Hippocampal formation (tissue), 2 donors: Measurements from ENCODE around the gene DRICH1.
"Not testable (repeated sequence)": the region's sequence is repeated elsewhere in the genome, so short reads cannot be mapped to it uniquely, and the experiment has no call there.

Source experiments
- DNase-seq, 2 donors: peaks; one replicate each; lab custom pipeline; 2025; lab: John Stamatoyannopoulos, UW

Gene DRICH1

DNA sequence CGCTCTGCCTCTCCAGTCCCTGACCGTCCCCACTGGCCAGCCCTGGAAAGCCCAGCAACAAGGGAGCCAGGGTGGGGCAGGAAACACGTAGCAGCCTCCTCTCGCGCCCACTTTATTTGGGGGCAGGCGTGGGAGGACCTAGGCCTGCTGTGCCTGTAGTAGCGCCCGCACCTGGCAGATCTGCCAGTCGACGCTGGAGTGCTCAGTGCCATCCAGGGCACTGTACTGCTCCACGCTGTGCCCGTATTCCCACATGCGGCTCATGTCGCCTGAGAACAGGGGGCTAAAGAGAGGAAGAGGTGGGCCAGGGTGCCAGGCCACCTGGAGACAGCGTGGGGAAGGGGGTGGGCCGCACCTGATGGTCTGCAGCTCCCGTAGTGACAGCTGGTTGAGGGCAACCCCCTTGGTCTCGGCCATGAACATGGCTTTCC is 17.0 kb upstream of the DRICH1 start:
- no peak for DNase-seq

DNA sequence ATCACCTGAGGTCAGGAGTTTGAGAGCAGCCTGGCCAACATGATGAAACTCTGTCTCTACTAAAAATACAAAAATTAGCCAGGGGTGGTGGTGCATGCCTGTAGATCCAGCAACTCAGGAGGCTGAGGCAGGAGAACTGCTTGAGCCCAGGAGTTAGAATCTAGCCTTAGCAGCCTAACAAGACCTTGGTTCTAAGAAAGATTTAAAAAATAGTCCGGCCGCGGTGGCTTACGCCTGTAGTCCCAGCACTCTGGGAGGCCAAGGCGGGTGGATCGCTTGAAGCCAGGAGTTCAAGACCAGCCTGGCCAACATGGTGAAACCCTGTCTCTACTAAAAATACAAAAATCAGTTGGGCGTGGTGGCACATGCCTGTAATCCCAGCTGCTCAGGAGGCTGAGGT is 14.4 kb upstream of the DRICH1 start:
- not testable (repeated sequence) for DNase-seq

DNA sequence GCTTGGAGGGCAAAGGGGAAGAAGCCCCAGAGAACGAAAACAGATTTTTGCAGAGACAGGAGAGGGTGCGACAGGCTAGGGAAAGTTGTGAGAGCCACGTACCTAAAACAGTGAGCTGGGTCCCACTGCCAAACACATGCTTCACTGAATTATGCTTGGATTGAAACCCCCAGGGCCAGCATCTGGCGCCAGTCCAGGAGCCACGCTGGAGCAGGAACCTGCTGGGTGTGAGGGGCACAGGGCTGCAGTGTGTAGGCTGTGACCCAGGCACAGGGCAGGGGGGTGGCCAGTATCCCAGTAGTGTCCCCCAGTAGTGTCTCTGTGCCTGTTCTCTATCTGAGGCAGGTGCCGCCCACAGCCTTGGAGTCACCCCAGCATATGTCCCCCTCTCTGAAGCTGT is 8.1 kb upstream of the DRICH1 start:
- DNase-seq = not testable (repeated sequence)

DNA sequence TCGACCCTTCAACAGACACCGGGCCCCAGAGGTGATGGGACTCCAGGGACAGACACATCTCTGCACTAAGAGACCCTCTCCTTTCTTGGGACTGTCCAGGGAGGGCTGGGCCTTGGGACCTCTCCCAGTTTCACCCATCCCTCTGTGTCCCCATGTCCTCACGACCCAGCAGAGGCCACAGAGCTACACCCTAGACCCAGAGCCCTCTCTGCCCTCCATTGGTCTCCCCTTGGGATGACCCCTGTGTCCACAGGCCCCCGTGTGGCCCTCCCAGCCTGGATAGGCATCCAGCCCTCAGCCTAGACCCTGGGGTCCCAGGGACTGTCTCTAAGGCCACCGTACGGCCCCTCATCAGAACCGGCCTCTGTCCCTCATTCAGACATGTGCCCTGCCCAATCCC is 7.5 kb upstream of the DRICH1 start:
- DNase-seq = no peak

DNA sequence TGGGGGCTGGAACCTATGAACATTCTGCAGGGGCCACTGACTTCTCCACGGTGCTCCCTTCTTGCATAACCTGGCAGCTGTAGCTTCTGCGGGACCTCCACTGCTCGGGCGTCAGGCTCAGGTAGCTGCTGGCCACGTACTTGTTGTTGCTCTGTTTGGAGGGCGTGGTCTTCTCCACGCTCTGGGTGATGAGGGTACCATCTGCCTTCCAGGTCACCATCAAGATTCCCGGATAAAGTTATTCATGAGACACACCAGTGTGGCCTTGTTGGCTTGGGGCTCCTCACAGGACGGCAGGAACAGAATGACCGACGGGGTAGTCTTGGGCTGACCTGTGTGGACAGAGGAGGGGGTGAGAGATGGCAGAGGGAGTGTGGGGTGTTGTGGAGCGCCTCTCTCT is 6.5 kb upstream of the DRICH1 start:
- no peak for DNase-seq

DNA sequence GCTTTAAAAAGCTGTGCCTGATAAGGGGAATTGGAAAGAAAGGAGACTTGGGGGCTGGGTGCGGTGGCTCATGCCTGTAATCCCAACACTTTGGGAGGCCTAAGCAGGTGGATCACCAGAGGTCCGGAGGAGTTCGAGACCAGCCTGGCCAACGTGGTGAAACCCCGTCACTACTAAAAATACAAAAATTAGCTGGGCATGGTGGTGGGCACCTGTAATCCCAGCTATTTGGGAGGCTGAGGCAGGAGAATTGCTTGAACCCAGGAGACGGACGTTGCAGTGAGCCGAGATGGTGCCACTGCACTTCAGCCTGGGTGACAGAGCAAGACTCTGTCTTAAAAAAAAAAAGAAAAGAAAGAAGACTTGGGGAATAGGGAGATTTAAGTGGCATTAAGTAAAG is 3.2 kb upstream of the DRICH1 start:
- not testable (repeated sequence) for DNase-seq

DNA sequence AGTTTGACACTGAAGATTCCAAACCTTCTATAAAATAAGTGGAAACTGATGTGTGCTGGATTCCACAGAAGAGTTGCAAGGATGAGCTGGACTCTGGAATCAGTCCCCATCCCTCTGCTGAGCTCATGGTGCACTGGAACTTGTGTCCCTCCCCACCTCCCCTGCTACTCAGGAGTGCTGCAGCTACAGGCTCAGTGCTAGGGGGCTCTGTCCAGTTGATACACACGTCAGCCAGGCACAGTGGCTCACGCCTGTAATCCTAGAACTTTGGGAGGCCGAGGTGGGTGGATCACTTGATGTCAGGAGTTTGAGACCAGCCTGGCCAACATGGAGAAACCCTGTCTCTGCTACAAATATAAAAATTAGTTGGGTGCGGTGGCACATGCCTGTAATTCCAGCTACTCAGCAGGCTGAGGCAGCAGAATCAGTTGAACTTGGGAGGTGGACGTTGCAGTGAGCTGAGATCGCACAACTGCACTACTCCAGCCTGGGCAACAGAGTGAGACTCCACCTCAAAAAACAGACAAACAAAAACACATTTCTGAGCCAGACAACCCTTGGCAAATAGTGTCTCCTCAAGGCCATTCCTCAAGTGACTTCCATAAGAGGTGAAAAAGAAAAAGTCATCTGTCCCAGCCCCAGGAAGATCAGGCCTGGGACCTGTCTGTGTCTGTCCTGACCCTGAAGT is 3.9 kb downstream of the DRICH1 start:
- not testable (repeated sequence) for DNase-seq

DNA sequence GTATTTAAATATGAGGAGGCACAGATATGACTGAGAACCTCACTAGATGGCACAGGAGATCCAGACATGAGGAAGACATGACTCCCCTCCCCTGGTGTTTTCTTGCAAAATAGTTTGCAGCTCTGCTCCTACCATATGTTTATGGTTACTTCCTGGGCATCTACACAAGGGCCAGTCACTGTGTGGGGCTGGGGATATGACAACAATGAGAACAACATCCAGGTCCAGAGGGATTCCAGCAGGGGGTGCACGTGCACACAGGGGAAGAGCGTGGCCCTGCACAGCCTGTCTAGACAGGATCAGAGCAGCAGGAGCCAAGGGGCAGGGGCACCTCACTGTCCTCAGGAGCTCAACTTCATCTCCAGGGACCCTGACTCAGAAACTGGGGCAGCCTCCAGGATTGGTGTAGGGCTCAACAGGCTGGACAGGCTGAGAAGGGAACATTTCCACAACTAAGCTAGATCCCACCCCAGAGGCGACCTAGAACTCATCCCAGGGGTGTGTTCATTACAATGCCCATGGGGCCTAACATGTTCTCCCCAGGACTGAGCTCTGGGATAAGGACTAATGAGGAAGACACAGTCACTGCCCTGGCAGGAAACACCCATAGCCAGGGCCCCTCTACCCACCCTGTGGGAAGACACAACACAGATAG is 4.6 kb downstream of the DRICH1 start:
- not testable (repeated sequence) for DNase-seq

DNA sequence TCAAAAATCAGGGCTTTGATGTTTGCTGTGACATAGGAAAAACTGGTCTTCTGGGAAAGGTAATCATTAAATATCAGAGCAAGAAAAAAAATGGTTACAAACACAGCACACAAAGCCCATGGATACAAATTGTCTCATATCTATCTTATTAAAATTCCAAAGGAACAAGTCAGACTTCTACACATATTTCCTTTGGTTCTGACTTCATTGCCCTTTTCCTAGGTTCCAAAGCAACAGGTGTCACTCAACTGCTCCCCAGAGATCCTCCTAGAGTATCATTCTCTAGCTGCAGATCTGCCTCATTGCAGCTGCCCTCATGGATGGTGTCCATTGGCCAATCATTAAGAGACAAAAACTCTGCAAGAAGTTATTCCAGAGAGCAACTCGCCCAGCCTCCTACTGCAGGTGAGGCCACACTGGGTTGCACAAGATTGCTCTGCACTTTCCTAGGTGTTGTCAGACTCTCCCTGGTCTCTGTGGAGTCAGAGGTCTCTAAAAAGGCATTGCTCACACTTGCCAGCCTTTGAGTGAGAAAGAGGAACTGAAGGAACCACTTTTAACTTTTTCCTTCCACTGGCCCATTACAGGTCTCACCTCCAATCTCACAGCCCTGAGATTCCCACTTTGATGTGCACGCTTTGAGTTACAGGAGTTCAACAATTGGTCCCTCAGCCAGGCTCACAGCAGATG is 5.7 kb downstream of the DRICH1 start:
- DNase-seq = no peak

DNA sequence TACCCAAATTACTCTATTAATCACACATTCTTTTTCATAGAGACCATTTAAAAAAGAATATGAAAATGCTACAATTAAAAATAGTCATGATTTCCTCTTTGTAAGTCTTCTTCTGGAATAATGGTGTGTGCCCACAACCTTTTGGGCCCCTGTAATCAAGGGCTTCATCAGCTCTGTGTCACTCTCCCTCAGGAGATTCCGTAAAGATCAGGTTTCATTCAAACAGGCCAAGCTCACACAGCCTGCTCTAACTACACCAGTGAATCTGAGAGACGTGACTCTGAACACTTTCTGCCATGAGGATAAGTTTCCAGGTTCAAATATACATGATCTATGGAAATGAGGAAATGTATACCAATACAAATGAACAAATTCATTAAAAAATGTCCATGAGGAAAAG is 9.5 kb downstream of the DRICH1 start:
- DNase-seq = no peak

DNA sequence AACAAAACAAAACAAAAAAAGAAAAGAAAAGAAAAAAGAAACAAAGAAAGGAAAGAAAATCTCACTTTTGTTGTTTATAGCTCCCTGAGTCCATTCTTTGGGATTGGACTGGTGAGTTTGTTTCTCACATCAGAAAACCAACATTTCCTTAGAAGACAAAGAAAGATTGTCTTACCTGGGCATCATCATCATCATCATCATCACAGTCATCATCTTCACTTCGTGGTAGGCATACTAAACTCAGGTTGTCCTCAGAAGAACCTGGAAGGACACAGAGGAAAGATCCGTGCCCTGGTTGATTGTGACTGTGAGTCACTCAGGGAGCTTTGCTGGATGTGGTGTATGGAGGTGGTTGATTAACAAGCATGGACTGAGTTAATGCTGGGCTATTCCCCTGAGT is 10.2 kb downstream of the DRICH1 start:
- DNase-seq = not testable (repeated sequence)

DNA sequence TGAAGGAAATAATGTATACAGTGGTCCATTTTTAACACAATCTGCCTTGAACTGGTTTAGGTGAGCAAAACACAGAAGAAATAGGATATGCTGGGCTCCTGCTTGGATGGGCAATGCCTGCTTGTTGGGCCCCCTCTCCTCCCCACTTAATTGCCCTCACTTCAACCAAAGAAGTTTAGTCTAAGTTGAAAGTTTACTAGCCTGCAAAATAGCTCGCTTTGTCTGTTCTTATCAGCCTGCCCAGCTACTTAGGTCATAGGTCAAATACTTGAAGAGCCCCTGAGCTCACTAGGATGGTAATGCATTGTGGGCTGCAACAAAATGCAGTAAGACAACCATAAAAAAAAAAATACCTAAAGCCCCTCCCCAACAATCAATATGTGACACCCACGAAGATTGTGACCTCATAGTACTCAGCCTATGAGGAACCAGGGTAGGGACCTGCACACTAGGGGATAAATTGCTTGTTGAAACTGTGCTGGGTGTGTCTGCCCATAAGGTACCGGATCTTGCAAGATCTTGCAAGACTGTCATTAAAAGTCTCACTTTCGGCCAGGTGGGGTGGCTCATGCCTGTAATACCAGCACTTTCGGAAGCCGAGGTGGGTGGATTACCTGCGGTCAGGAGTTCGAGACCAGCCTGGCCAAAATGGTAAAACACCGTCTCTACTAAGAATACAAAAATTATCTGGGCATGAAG is 10.9 kb downstream of the DRICH1 start:
- DNase-seq = no peak

DNA sequence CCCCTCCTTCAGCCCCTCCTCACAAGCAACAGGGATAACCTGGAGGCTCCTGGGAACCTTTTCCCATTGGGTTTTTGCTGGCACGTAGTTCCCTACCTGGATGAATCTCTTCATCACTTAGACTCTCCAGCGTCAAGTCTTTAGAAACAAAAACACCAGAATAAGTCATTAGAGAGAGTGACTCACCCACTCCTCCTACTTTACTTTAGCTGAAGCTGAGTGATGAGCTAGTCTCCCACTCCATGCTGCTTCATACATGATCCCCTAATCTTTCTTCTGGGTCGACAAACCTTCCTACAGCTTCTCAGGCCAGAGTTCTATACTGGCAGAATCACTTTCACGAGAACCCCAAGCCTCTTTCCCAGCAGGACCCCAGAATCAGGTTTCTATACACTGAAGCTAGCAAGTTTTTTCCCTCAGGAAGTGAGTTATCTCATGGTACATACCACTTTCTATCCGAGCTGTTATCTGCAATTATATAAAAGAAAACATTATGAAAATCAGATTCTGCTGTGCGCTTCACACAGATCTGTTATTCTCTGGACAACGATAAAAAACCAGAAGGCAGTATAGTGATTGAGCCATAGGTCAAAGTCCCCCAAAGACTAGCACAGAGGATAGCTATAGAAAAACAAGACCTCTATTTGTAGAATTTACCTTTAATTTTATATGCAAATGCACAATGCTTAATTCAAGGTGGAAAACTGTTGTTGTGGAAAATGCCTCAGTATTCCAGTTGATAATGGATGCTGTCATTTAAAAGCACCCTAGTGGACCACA is 18.7 kb downstream of the DRICH1 start:
- no peak for DNase-seq

DNA sequence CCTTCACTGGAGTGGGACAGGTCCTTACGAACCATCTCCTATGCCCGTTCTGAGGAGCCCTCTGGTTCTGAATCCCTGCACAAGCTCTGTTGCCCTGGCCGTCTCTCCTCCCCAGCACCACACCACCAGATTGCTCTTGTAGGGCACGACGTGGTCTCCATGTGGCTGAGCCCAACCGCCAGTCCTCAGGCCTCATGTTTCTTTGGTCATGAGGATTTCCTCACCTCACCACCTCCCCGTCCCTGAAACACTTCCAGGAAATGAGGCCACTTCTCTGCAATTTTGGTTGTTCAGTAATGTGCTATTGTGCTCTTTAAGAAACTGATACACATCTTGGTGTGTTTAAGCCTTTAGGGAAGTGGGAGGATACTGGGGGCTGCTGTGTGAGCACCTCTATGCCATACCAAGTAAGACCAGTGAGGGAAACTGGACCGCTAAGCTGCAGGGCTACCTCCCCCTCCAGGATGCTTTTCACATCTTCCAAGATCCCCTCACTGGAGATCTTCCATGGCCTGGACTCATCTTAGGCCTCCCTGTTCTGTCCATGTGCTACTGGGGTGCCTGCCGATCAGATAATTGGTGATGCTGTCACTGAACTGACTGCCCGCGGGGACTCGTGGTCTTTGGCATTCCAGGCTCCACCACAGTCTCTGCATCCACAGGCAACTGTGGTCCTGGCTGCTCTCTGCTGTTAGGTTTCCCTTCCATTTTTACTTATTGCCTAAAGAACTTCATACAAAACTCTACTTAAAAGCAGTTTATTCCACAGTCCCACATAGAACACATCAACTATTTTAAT is 21.9 kb downstream of the DRICH1 start:
- DNase-seq = no peak

DNA sequence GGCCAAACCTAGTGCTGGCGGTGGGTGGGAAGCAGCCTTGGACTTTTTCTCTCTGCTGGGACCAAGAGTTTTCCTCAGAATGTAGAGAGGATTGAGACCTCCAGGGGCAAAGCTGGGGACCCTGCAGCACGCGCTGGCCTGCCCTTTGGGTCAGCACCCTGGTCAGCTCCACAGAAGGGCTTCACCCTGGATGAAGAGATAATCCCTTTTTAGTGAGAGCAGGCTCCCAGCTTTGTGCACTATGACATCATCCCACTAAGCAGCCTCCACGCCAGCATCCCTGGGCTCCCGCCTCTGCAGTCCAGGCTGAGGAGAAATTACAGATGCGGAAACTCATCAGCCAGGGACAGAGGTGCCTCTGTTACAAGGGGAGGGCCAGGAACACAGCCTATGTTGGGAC is 23.5 kb downstream of the DRICH1 start:
- DNase-seq = no peak

DNA sequence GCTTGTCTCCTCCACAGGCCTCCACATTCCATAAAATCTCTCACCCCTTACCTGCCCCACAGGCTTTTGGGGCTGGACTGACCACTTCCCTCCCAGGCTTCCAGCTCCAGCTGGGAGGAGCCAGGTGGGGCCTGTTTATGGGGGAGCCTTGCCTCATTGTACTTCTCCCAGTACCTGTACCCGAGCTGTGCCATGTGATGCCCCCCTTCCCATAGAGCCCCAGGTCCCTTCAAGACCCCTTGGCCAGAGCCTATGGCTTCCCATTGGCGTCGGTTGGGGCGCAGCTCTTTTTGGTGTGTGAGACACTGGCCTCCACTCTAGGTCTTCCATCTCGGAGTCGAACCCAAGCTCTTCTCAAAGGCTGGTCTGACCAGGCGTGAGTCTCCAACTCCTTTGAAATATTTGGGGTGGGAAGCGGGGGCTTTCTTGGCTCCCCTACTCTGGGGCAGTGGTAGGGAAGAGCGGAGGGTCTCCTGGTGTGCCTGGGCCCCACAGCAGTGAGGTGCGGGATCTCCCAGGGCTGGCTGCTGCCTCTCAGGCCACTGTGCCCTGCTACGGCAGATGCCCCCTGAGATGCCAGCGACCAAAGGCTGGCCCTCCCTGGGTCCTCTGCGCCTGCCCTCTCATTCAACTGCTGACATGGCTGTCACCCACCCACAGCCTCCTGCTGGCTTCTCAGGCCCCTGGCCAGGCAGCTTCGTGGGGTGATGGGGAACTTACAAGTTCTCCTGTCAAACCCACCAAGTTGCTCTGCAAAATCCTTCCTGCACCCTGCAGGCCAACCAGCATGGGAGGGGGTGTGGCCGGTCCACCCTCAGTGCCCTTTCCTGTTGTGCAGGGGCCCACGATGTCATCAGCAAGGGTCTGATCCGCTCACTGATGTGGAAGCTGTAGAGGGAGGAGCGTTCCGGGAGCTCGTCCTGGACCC is 25.7 kb downstream of the DRICH1 start:
- no peak for DNase-seq

DNA sequence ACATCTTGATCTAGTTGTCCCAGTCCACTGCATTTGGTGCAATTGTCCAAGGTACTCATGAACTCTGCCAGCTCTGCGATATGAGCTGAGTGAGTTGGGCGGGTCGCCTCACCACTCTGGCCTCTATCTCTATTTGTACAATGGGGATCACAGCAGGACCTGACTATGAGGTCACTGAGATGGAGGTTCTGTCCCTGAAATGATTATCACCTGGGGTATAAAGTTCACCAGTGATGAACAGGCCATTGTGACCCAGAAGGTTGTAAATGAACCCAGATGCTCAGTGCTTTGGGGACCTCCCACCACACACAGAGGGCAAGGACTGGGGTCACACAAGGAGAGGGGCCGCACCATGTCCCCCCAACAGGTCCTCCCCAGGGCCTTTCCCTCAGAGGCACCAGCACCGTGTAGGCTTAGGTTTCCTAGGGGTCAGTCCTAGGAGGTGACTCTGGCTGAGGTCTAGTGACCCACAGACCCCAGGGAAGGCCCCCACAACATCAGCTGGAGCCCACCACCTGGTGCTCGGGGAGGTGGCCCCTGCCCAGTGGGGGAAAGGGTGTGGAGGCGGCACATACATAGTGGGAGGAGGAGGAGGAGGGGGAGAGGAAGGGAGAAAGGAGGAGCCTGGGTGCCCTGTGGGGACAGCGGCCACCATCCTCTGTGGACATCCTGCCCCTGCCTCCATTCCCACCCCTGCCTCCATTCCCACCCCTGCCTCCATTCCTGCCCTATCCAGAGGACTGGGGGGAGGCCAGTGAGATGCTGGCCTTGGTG is 27.0 kb downstream of the DRICH1 start:
- DNase-seq = no peak

DNA sequence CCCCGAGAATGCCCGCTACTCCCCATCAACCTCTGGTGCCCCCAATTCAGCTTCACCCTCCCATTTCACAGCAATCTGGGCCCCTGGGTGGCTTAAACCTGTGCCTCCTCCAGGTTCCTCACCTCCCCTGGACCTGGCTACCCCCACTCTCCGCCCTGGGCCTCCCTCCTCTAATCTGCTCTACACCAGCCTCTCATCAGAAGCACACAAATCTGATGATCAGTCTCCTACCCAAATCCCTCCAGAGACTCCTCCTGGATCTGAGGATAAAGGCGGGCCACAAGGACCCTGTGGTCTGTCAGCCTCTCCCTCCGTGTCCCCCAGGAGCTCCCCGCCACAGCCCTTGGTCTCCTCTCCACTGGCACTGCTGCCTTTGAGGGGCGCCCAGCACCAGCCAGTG is 28.9 kb downstream of the DRICH1 start:
- no peak for DNase-seq
